SK-N-SH (cell line): ENCODE data around the gene ZNF648. TPM values are rescaled to one million over a fixed set of nuclear protein-coding genes. Genes with fewer than 3 reads are reported as not detected.

Source experiments
- CTCF ChIA-PET: fragments of 300-600, 350-600 bp; formaldehyde crosslinking; extraction: SDS; loops from one replicate; lab custom pipeline; 2021; lab: Yijun Ruan, JAX
- POLR2A ChIA-PET: fragments of 350-600 bp; sonication (Branson Sonifier 250); formaldehyde crosslinking; extraction: SDS; loops from one replicate; lab custom pipeline; 2020; ENCODE audit warnings: antibody characterized with exemption, inconsistent platforms; lab: Yijun Ruan, JAX
- DNase-seq: peaks from one replicate; pipeline ENCODE4 v3.0.0; 2012
- H2AFZ ChIP-seq: fragments of 200-600 bp; sonication (generic); 2 replicates; pipeline ENCODE4 v1.8.1; 2016; ENCODE audit warnings: antibody characterized with exemption, mild to moderate bottlenecking, low read depth
- H3F3A ChIP-seq: fragments of 200-600 bp; sonication (generic); replicated peaks from 2 replicates; pipeline ENCODE3; 2016; ENCODE audit warnings: antibody characterized with exemption, mild to moderate bottlenecking; ENCODE audit not compliant: insufficient read depth
- H3K27ac ChIP-seq, 2 experiments: fragments of 200-500 bp in 1 of 2; fragments of 200-600 bp in 1 of 2; sonication (Bioruptor generic) in 1 of 2; sonication (generic), shearing (Covaris generic) in 1 of 2; 2 replicates each; pipeline versions ENCODE4 v1.5.1 to v1.6.1; 2014 to 2016; ENCODE audit warnings: low read depth in 2 of 2, inconsistent platforms in 1 of 2, low read length in 1 of 2, mild to moderate bottlenecking in 1 of 2, mixed read lengths in 1 of 2
- H3K27me3 ChIP-seq: fragments of 200-600 bp; sonication (generic), shearing (Covaris generic); 2 replicates; pipeline ENCODE4 v1.6.1; 2016; ENCODE audit warnings: mixed run types; ENCODE audit not compliant: insufficient read depth
- H3K36me3 ChIP-seq, 2 experiments: fragments of 200-500 bp in 1 of 2; fragments of 200-600 bp in 1 of 2; sonication (Bioruptor generic) in 1 of 2; sonication (generic) in 1 of 2; replicated peaks in 1 of 2; 2 replicates each; pipeline versions ENCODE3 to v1.5.1; 2014 to 2016; ENCODE audit warnings: low read length in 1 of 2, mild to moderate bottlenecking in 1 of 2; ENCODE audit not compliant: insufficient read depth in 2 of 2, control insufficient read depth in 1 of 2
- H3K4me1 ChIP-seq, 2 experiments: fragments of 200-500 bp in 1 of 2; fragments of 200-600 bp in 1 of 2; sonication (Bioruptor generic) in 1 of 2; sonication (generic), shearing (Covaris generic) in 1 of 2; 2 replicates each; pipeline versions ENCODE4 v1.5.1 to v1.6.1; 2014 to 2016; ENCODE audit warnings: low read depth in 1 of 2, low read length in 1 of 2, mixed run types in 1 of 2; ENCODE audit not compliant: insufficient read depth in 2 of 2, control insufficient read depth in 1 of 2
- H3K4me2 ChIP-seq: fragments of 200-600 bp; sonication (generic), shearing (Covaris generic); 2 replicates; pipeline ENCODE4 v1.6.1; 2017; ENCODE audit warnings: mixed run types
- H3K4me3 ChIP-seq, 2 experiments: fragments of 200-500 bp in 1 of 2; fragments of 200-600 bp in 1 of 2; sonication (Bioruptor generic) in 1 of 2; sonication (generic), shearing (Covaris generic) in 1 of 2; 2 replicates each; pipeline versions ENCODE4 v1.5.1 to v1.8.1; 2014 to 2016; ENCODE audit warnings: low read depth in 2 of 2, inconsistent platforms in 1 of 2, low read length in 1 of 2, mild to moderate bottlenecking in 1 of 2, mixed read lengths in 1 of 2, moderate library complexity in 1 of 2
- H3K79me2 ChIP-seq: fragments of 200-600 bp; sonication (generic); 2 replicates; pipeline ENCODE4 v1.8.1; 2017; ENCODE audit warnings: mild to moderate bottlenecking; ENCODE audit not compliant: insufficient read depth
- H3K9ac ChIP-seq: fragments of 200-600 bp; sonication (generic); 2 replicates; pipeline ENCODE4 v1.6.1; 2017; ENCODE audit warnings: mixed run types
- H3K9me2 ChIP-seq: fragments of 200-600 bp; sonication (generic); 2 replicates; pipeline ENCODE4 v1.6.1; 2017; ENCODE audit warnings: mixed run types
- H3K9me3 ChIP-seq: fragments of 200-600 bp; sonication (generic); 2 replicates; pipeline ENCODE4 v1.6.1; 2017; ENCODE audit warnings: mixed run types, mild to moderate bottlenecking, moderate library complexity
- H4K20me1 ChIP-seq: fragments of 200-600 bp; sonication (generic); 2 replicates; pipeline ENCODE4 v1.6.1; 2017; ENCODE audit warnings: mild to moderate bottlenecking, mixed run types; ENCODE audit not compliant: insufficient read depth
- CHD2 ChIP-seq: fragments of 150-350 bp; IDR thresholded peaks from 2 replicates; pipeline ENCODE4 v1.6.1; 2018; ENCODE audit warnings: low read length; ENCODE audit not compliant: partially characterized antibody
- EP300 ChIP-seq, 2 experiments: IDR thresholded peaks; 2 replicates each; pipeline versions ENCODE4 v1.4.0 to v1.6.1; 2012; ENCODE audit warnings: borderline replicate concordance in 1 of 2, low read depth in 1 of 2, low read length in 1 of 2
- EZH2phosphoT487 ChIP-seq: fragments of 200-600 bp; sonication (generic); IDR thresholded peaks from 2 replicates; pipeline ENCODE4 v1.6.1; 2017; ENCODE audit warnings: low read depth, mixed run types, mild to moderate bottlenecking, antibody characterized with exemption, moderate library complexity, borderline replicate concordance
- FOSL2 ChIP-seq: IDR thresholded peaks from 2 replicates; pipeline ENCODE4 v1.4.0; 2012; ENCODE audit warnings: low read depth, mild to moderate bottlenecking, moderate library complexity, borderline replicate concordance
- FOXM1 ChIP-seq: IDR thresholded peaks from 2 replicates; pipeline ENCODE4 v1.4.0; 2012; ENCODE audit warnings: low read depth, mild to moderate bottlenecking
- GABPA ChIP-seq: IDR thresholded peaks from 2 replicates; pipeline ENCODE4 v1.4.0; 2012; ENCODE audit warnings: low read depth, mild to moderate bottlenecking
- GATA2 ChIP-seq: sonication (generic); formaldehyde crosslinking; IDR thresholded peaks from 2 replicates; pipeline ENCODE4 v1.5.0; 2020; ENCODE audit warnings: mild to moderate bottlenecking, missing genetic modification reagents
- IRF3 ChIP-seq: fragments of 150-350 bp; IDR thresholded peaks from 2 replicates; pipeline ENCODE4 v1.6.1; 2016; ENCODE audit warnings: mild to moderate bottlenecking, low read depth, low read length
- JUND ChIP-seq: IDR thresholded peaks from 2 replicates; pipeline ENCODE4 v1.4.0; 2012
- MEF2A ChIP-seq: IDR thresholded peaks from 2 replicates; pipeline ENCODE4 v1.4.0; 2012; ENCODE audit warnings: low read depth, borderline replicate concordance
- NFIC ChIP-seq: IDR thresholded peaks from 2 replicates; pipeline ENCODE4 v1.4.0; 2012; ENCODE audit warnings: borderline replicate concordance
- POLR2AphosphoS5 ChIP-seq: IDR thresholded peaks from 2 replicates; pipeline ENCODE4 v1.6.1; 2012; ENCODE audit warnings: low read depth, low read length
- REST ChIP-seq: IDR thresholded peaks from 2 replicates; pipeline ENCODE4 v1.6.1; 2012; ENCODE audit warnings: mild to moderate bottlenecking, low read depth, low read length, moderate library complexity
- SIN3A ChIP-seq: IDR thresholded peaks from 2 replicates; pipeline ENCODE4 v1.6.1; 2012; ENCODE audit warnings: low read depth, mild to moderate bottlenecking, low read length, moderate library complexity, borderline replicate concordance
- SMC3 ChIP-seq: IDR thresholded peaks from 2 replicates; pipeline ENCODE4 v1.6.1; 2012; ENCODE audit warnings: low read depth, low read length, improper control_type of control experiment
- TCF12 ChIP-seq: IDR thresholded peaks from 2 replicates; pipeline ENCODE4 v1.4.0; 2012
- TEAD4 ChIP-seq: IDR thresholded peaks from 2 replicates; pipeline ENCODE4 v1.4.0; 2012; ENCODE audit warnings: mild to moderate bottlenecking, borderline replicate concordance; ENCODE audit not compliant: insufficient read depth
- USF2 ChIP-seq: fragments of 150-350 bp; IDR thresholded peaks from 2 replicates; pipeline ENCODE4 v1.6.1; 2017; ENCODE audit warnings: antibody characterized with exemption, low read length, low read depth, borderline replicate concordance
- ZBTB33 ChIP-seq: IDR thresholded peaks from 2 replicates; pipeline ENCODE4 v1.4.0; 2012; ENCODE audit warnings: low read depth, borderline replicate concordance
- WGBS: methylation state at CpG from one replicate; pipeline ENCODE4 v1.1.6; 2017; ENCODE audit warnings: low lambda C conversion rate; 5-methylcytosine and 5-hydroxymethylcytosine counted together
- polyA plus RNA-seq, 3 experiments: library from polyadenylated mRNA; depleted of rRNA; stranded (reverse); fragments of >200 nt; gene quantifications; 2 replicates each; pipeline ENCODE4 v1.2.3, GENCODE V29; 2012

Gene ZNF648
- polyA plus RNA-seq, 1 of the 3 experiments (the other 2 are of a cell fraction), result not detected

GRCh38 chr1:182101415-182102042 lies 40.0 kb upstream of the ZNF648 start:
- Histone ChIP-seq H3K27me3 (no peaks in the 10 kb centered on the region), H3K9me3 (no peaks in the 10 kb centered on the region), H3K9ac (no peak overlapping the region), H3K4me3 (no peak overlapping the region), H3K4me2 (no peak overlapping the region), H3K79me2 (no peaks in the 10 kb centered on the region), H3K9me2 (no peaks in the 10 kb centered on the region), H3K4me1 (no peaks in the 10 kb centered on the region)
- DNase-seq, result no peak
- 29% methylated on average over 8 of the region's 8 CpGs for WGBS
- CTCF ChIA-PET, result interaction anchor here (1.0 to 1.1 kb wide), 2 partner anchors 16 to 20 kb away, joined by 3 to 5 read pairs; no protein-coding TSS in a partner anchor
- TF ChIP-seq EZH2phosphoT487, result no peak
- TF ChIP-seq FOXM1, result no peak
- TF ChIP-seq GABPA, result no peak
- TF ChIP-seq IRF3, result no peak
- no peak for TF ChIP-seq ZBTB33
- TF ChIP-seq REST, result no peak
- TF ChIP-seq EP300 (IDR thresholded peaks at IDR 0.05; ENCODE audit: borderline replicate concordance in 1 of 2, low read depth in 1 of 2, low read length in 1 of 2), result no peak
- no peak for TF ChIP-seq FOSL2
- no peak for TF ChIP-seq JUND
- no peak for TF ChIP-seq TCF12
- no peak for TF ChIP-seq CHD2
- TF ChIP-seq POLR2AphosphoS5, result no peak
- no peak for TF ChIP-seq NFIC
- no peak for TF ChIP-seq SMC3
- no peak for TF ChIP-seq USF2
- no peak for TF ChIP-seq TEAD4
- TF ChIP-seq SIN3A, result no peak
- TF ChIP-seq GATA2, result no peak
- no peak for TF ChIP-seq MEF2A
- TF ChIP-seq, all 33 proteins: peak for 0
- Histone ChIP-seq H3K36me3 (no peaks in the 10 kb centered on the region), H3F3A (no peaks in the 10 kb centered on the region), H4K20me1 (no peaks in the 10 kb centered on the region), H3K27ac (no peak overlapping the region), H2AFZ (no peak overlapping the region)
- POLR2A ChIA-PET, result no interaction called here
